ENCODE results near the gene TAOK3.

TAOK3 gene

DNA sequence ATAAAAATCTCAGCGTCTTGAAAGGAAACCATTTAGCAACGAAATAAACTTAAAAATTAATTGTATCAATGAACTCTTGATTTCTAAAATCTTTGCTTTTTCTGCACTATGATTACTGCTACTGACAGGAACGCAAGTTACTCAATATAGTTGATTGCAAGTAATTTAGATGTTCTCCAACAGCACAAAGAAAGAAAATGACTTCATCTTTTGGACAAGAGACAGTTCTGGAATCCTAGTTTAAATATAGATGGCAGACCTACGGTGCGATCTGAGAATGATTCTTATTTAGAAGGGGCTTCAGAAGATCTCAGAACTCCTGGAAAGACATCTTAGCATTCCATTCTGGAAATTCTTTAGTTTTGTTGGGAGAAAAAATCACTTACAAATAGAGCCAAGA is 2.2 kb upstream of the TAOK3 start:
- in situ Hi-C loops (cut with MboI; ENCODE audit: low sequenced_read_pairs) = loop anchor here (10.0 kb wide), 1 partner anchor 500 kb away; no protein-coding TSS in a partner anchor

DNA sequence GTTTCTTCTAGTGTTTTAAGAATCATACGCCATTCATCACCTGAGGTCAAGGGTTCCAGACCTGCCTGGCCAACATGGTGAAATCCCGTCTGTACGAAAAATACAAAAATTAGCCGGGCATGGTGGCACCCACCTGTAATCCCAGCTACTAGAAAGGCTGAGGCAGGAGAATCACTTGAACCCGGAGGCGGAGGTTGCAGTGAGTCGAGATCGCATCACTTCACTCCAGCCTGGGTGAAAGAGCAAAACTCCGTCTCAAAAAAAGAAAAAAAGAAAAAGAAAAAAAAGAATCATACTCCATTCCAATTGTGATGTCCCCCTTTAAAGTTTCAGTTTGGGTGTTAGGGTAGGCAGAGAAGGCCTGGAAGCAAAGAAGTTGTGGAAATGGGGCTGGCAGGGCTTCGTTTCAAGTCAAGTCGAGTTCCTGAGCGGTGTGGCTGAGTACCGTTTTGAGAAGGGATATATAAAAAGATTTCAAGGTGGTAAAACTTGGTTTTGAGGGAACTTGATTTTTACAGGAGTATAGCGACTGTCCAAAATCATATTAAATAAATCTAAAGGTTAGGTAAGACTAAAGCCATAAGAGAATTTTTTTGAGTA is 1.5 kb upstream of the TAOK3 start:
- in situ Hi-C loops (cut with MboI; ENCODE audit: low sequenced_read_pairs) = loop anchor here (10.0 kb wide), 1 partner anchor 499 kb away; no protein-coding TSS in a partner anchor

DNA sequence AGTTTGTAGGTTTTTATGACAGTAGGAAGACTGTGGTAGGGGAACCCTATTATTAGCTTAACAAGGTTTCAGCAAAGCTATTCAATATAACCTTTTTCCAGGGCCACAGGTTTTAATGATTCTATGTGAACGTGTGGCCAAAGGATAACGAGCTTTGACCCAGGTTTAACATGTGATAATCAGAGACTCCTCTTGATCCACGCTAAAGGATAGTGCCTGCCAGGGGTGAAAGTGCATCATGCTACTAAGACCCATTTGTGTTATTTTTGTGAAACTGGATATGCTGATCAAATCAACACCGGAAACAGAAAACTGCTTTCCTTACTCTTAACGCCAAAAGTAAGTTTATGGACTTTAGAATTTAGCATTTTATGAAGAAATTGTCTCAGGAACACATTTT is 909 bp upstream of the TAOK3 start:
- in situ Hi-C loops (cut with MboI; ENCODE audit: low sequenced_read_pairs) = loop anchor here (10.0 kb wide), 1 partner anchor 499 kb away; no protein-coding TSS in a partner anchor

DNA sequence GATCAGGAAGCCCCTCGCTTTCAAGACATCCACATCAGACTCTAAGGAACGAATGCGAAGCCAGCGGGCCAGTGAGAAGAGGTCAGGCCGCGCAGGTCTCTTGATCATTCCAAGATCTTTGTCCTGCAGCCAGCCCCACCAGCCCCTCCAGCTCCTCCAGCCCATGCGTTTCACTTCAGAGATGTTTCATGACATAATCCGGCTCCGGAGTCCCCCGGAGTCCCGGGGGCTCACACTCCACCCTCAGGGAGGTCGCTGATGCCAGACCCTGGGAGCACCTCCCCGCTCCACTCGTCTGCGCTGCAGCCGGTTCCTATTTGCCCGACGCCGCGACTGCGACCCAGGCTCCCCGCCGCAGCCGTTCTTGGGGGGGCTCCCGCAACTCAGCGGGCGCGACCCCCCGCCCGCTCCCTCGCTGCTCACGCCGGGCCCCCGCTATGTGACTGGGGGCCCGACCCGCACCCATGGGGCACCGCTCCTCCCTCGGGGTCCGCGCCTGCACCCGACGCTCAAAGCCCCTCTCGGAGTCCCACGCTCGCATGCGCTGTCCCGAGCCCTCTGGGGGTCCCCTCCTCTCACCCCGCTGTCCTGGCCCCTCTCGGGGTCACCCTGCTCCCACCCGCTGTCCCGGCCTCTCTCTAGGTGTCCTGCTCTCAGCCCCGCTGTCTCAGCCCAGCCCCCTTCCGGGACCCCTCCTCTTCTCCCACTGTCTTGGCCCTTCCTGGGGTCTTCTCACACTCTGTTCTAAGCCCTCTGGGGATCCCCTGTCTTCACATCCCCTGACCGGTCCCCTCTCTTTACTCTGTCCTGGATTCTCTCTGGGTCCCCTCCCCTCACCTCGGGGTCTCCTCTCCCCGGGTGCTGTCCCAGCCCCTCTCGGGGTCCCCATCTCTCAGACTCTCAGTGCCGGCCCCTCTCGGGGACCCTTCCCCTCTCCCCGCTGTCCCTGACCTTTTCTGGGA is 1.1 kb downstream of the TAOK3 start:
- in situ Hi-C loops (cut with MboI; ENCODE audit: low sequenced_read_pairs) = loop anchor here (10.0 kb wide), 1 partner anchor 497 kb away; no protein-coding TSS in a partner anchor

DNA sequence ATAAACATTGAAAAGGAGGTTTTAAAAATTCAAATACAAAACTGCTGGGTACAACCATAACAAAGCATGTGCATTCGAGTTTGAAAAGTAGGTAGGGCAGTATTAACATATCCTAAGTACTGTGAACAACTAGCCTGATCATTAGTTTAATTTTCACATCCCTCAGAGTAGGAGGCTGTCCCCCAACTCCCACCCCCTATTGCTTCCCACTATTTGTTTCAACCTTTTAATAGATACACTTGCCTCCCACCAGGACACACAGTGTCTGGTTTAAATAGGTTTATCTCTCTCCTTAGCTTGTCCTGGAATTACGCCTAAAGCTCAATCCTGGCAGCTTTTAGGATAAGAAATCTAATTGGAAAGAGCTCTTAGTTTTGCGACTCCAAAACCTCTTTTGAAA is 2.1 kb downstream of the TAOK3 start:
- in situ Hi-C loops (cut with MboI; ENCODE audit: low sequenced_read_pairs) = loop anchor here (10.0 kb wide), 1 partner anchor 496 kb away; no protein-coding TSS in a partner anchor

DNA sequence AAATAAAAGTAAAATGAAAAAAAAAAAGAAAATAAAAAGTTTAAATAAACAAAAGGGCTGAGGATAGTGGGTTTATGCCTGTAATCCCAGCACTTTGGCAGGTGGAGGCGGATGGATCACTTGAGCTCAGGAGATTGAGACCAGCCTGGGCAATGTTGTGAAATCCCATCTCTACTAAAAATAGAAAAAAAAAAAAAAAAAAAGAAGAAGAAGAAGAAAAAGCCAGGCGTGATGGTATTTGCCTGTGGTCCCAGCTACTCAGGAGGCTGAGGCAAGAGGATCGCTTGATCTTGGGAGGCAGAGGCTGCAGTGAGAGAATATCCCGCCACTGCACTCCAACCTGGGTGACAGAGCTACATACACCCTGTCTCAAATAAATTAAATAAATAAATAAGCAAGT is 3.9 kb downstream of the TAOK3 start:
- in situ Hi-C loops (cut with MboI; ENCODE audit: low sequenced_read_pairs) = no loop called here

DNA sequence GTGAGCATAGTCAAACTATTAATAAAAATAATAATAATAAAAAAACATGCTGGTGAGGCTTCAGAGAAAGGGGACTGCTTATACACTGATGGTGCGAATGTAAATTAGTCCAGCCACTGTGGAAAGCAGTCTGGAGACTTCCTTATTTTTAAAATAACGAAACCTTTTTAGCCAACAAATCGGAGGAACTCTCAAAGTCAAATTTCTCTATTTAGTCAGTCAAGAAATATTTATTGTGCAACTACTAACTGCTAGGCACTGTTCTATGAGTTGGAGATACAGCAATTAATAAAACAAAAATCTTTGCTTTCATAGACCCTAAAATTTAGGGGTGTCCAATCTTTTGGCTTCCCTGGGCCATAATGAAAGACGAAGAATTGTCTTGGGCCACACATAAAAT is 10.8 kb downstream of the TAOK3 start:
- in situ Hi-C loops (cut with MboI; ENCODE audit: low sequenced_read_pairs) = no loop called here

DNA sequence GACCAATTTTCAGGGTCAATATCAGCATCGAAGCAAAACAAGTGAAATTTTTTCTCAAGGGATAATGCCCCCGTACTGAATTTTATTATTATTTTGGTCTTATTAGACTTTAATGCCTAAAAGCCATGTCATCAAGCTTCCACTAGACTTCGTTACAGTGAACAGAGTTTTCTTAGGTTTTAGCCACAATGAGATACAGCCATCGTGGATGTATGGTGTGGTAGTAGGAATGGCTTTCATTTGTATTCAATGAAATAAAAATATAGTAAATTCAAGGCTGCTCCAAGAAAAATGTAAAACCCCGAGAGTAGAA is 11.7 kb downstream of the TAOK3 start:
- in situ Hi-C loops (cut with MboI; ENCODE audit: low sequenced_read_pairs) = no loop called here

DNA sequence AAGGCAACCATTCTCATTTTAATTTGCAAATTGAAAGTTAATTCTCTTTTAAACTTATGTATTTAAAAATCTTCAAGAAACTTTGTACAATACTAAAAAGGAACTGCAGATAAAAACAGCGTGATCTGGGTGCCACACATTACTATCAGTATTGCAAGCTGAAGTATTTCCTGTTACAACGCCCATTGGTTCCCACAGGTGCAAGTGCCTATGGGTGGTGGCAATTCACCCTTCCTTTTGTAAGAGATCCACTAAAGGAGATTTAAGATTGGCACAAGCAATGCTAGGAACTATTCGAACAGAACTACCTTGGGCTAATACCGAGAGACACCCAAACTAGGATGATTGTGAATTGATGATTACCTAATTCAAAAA is 13.2 kb downstream of the TAOK3 start:
- in situ Hi-C loops (cut with MboI; ENCODE audit: low sequenced_read_pairs) = no loop called here

DNA sequence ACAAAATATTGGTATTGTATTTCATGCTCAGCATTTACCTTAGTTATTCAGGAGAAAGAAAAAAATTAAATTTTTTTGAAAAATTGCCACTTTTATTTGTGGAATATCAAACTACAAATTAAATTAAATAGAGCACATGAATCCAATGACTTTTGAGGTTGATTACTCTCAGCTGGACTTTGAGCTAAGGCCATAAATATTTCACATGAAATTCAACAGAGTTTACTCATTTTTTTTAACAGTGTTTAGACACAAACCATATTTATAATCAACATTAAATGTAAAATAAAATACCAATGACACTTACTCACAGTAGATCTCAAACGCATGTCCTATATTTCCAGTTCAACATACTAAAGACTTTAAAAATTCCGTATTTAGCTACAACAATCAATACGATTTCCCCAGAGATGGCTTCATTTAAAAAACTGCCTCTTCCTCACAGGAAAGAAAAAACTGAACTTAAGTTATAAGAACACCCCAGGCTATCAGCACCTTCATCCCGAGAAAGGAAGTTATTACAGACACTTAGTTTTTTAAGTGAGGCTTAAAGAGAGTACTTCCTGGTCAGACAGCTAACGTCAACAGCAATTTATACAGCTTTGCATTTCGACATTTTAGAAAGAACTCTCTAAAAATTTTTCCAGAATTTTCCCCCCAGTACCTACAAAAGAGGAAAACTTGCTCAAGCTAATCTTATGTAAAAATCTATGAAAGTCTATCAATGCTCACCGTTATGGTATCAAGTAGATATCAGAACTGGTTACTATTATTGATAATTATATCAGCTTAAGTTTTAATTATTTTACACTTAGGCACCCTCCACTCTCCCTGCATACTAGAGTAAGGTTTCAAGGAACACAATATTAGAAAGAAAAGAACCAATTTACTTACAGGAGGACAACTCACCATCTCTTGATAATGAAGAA is 13.8 kb downstream of the TAOK3 start:
- in situ Hi-C loops (cut with MboI; ENCODE audit: low sequenced_read_pairs) = no loop called here

DNA sequence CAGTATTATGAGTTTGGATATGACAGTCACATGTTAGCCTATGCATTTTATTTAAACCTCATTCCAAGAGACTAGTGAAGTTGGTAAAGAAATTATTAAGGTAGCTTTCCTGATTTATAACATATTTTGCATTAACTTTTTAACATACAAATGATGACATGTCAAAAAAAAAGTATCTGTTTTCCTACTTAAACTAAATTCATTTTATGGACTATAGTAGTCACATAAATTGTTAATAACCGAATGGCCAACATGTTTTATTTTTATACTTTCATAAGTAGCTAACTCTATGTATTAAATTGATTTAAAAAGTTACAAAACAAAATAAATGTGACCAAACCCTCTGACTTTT is 14.7 kb downstream of the TAOK3 start:
- in situ Hi-C loops (cut with MboI; ENCODE audit: low sequenced_read_pairs) = no loop called here

DNA sequence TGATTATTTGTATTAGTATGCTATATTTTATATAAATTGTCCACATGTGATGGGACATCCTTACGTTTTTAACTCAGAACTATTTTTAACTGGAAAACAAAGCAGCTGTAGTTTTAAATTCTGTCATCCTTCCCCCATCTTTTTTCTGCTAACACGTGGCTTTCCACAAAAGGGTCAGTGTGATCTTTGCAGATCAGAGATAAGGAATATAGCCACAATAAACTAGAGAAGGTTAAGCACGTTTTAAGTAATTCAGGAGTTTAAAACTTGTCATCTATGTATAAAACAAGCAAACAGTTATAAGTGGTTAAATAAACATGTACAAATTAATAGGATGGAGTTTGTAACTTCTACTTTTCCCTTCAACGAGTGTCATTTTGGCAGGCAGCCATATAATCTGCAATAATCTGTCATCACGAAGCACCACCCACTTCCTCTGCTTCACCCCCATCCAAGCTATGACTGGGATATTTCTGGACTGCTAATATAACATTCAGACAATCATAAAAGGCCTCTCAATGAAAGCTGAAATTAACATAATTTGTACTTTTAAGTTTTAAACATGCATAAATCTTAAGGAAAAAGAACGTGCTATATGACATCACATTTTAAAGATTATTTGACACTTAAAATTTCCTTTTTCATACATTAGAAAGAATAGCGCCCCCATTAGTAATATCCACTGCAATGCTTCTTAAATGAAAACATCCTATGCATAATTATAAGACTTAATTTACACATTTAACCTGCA is 15.3 kb downstream of the TAOK3 start:
- in situ Hi-C loops (cut with MboI; ENCODE audit: low sequenced_read_pairs) = no loop called here

DNA sequence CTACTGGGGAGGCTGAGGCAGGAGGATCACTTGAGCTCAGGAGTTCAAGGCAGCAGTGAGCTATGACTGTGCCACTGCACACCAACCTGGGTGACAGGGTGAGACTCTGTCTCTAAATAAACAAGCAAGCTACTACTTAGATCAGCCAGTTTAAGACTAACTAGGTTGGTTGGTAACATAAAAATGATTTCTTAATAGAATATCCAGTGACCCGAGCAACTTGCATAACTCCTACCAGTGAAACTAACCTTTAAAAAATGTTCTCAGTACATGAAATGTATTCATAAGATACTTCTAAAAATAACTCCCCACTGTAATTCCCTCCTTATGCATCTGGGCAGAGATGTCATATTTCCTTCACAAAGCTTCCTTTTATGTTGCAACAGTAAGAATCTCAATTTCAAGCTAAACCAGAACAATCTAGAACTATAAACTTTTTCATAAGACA is 15.9 kb downstream of the TAOK3 start:
- in situ Hi-C loops (cut with MboI; ENCODE audit: low sequenced_read_pairs) = no loop called here

DNA sequence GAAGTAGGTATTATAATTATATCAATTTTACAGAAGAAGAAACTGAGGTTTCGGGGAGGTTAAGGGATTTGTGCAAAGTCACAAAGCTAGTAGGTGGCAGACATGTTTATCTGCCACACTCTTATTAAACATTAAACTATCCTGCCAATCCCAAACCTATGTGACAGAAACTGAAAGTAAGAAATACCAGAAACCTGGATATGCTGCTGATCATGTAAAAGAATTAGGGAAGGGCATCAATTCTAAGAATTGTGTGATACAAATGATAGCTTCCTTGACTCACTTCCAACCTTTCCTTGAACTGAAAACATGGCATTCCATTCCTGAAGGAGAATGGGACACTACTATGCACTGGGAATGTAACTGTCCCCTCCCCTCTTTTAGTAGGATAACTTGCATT is 16.9 kb downstream of the TAOK3 start:
- in situ Hi-C loops (cut with MboI; ENCODE audit: low sequenced_read_pairs) = no loop called here

DNA sequence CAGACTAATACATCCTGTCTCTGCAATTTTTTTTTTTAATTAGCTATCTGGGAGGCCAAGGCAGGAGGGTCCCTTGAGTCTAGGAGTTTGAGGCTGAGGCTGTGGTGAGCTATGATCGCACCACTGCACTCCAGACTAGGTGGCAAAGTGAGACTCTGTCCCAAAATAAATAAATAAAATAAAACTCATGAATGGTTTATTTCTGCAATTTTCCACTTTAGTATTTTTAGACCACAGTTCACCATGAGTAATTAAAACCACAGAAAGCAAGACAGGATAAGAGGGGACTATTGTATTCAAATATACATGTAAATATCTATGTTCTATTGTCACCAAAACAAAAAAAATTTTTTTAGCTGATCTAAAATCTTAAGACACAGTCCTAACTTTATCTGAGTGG is 17.8 kb downstream of the TAOK3 start:
- in situ Hi-C loops (cut with MboI; ENCODE audit: low sequenced_read_pairs) = loop anchor here (5.0 kb wide), 1 partner anchor 353 kb away; no protein-coding TSS in a partner anchor

DNA sequence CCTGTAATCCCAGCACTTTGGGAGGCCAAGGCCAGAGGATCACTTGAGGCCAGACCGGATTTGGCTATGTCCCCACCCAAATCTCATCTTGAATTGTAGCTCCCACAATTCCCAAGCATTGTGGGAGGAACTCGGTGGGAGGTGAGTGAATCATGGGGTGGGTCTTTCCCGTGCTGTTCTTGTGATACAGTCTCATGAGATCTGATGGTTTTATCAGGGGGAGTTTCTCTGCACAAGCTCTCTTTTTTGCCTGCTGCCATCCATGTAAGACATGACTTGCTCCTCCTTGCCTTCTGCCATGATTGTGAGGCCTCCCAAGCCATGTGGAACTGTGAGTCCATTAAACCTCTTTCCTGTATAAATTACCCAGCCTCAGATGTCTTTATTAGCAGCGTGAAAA is 18.2 kb downstream of the TAOK3 start:
- in situ Hi-C loops (cut with MboI; ENCODE audit: low sequenced_read_pairs) = loop anchor here (5.0 kb wide), 1 partner anchor 352 kb away; no protein-coding TSS in a partner anchor

DNA sequence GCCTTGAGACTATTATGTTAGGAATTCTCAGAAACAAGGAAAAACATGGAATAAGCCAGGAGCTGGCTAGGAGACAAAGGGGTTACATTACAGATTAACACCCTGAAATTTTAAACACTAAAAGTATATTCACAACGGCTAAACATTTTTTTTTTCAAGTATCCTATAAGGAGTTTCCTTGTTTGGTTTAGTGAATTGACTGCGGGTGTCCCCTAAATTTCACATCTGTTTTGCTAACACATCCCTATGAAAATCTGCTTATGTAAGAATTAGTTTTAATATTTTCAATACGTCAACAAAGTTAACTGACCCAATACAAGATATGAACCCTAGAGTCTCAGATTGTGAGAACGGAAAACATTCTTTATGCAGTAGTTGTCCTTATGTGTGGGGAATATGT is 19.0 kb downstream of the TAOK3 start:
- in situ Hi-C loops (cut with MboI; ENCODE audit: low sequenced_read_pairs) = loop anchor here (5.0 kb wide), 1 partner anchor 351 kb away; no protein-coding TSS in a partner anchor

DNA sequence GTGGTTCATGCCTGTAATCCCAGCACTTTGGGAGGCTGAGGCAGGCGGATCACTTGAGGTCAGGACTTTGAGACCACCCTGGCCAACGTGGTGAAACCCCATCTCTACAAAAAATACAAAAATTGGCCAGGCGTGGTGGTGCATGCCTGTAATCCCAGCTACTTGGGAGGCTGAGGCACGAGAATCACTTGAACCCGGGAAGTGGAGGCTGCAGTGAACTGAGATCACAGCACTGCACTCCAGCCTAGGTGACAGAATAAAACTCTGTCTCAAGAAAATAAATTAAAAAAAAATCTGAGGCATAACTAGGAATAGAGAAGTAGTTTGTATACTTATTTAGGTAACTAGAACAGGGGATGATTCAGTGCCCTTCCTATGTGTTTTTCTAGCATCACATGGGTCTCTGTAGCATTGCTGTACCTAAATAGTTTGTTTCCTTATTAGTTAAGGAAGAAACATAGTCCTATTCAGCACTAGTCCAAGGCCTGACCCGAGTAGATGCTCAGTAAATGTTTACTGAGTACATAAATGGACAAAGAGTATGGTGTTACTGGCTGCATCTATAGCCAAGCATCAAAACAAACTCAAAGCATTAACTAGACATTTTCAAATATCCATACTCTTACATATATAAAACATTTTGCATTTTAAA is 21.7 kb downstream of the TAOK3 start:
- in situ Hi-C loops (cut with MboI; ENCODE audit: low sequenced_read_pairs) = loop anchor here (5.0 kb wide), 1 partner anchor 349 kb away; no protein-coding TSS in a partner anchor

DNA sequence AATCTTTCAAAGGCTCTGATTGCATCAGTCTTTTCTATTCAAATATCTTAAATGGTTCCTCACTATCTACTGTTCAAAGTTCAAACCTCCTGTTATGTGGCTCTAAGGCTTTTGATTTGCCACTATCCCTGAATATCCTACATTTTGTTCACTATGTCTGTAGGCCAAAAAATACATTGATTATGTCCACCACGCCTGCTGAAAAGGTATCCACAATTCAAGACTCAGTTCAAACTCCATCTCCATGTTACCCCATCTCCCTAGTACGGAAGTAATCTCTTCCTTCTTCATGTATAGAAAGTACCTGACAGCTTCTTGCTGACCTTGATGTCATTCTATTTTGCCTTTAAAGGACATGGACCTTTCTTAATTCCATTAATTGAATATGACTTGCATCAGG is 24.8 kb downstream of the TAOK3 start:
- in situ Hi-C loops (cut with MboI; ENCODE audit: low sequenced_read_pairs) = no loop called here

DNA sequence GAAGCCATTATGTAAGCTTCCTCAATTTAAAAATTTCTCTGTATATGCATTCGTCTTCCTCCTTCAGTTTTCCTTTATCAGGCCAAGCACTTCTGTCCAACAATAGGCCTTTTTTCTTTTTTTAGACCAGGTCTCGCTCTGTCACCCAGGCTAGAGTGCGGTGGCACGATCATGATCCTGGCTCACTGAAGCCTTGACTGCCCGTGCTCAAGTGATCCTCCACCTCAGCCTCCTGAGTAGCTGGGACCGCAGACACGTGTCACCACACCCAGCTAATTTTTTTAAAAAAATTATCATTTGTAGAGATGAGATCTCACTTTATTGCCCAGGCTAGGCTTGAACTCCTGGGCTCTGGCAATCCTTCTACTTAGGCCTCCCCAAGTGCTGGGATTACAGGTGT is 25.8 kb downstream of the TAOK3 start:
- in situ Hi-C loops (cut with MboI; ENCODE audit: low sequenced_read_pairs) = no loop called here

Data from HL-60/S4 (cell line).